Panc1 (cell line): Measurements from ENCODE around the gene MORN4. TPM values are rescaled to one million over a fixed set of nuclear protein-coding genes. Genes with fewer than 3 reads are reported as not detected.

Experiments used
- ATAC-seq: fragments of 200-7000 bp; cut with Tn5 transposase; 2 replicates; pipeline ENCODE4 v1.9.1; 2020; ENCODE audit warnings: mild to moderate bottlenecking, moderate library complexity
- BruUV-seq: library from RNA; stranded (reverse); fragments of 400-500 nt; replicated peaks from 2 replicates; lab custom pipeline; 2021; lab: Mats Ljungman, UMichigan
- CTCF ChIA-PET: fragments of 300-600 bp; sonication (Branson Sonifier 250); formaldehyde crosslinking; loops from one replicate; lab custom pipeline; 2022; ENCODE audit warnings: antibody characterized with exemption; lab: Charles Lee
- POLR2A ChIA-PET: fragments of 300-600 bp; sonication (Branson Sonifier 250); formaldehyde crosslinking; loops from one replicate; lab custom pipeline; 2022; ENCODE audit warnings: antibody characterized with exemption; lab: Charles Lee
- DNase-seq: peaks from one replicate; pipeline ENCODE4 v3.0.0-alpha.2; 2010; ENCODE audit warnings: low read depth, low spot score
- H3K27ac ChIP-seq: 2 replicates; pipeline ENCODE4 v1.5.1; 2011; ENCODE audit warnings: mild to moderate bottlenecking, low read length, inconsistent platforms
- H3K27me3 ChIP-seq: fragments of 200-500 bp; sonication (Bioruptor generic); 2 replicates; pipeline ENCODE4 v1.6.0; 2014; ENCODE audit warnings: low read length, inconsistent platforms; ENCODE audit not compliant: control insufficient read depth, insufficient read depth
- H3K36me3 ChIP-seq: fragments of 200-500 bp; sonication (Bioruptor generic); 2 replicates; pipeline ENCODE4 v1.5.1; 2014; ENCODE audit warnings: inconsistent platforms, mild to moderate bottlenecking, low read length, moderate library complexity; ENCODE audit not compliant: control insufficient read depth, insufficient read depth
- H3K4me1 ChIP-seq: 2 replicates; pipeline ENCODE4 v1.5.1; 2011; ENCODE audit warnings: inconsistent platforms, mild to moderate bottlenecking, low read length, moderate library complexity; ENCODE audit not compliant: control insufficient read depth, insufficient read depth
- H3K4me3 ChIP-seq, 2 experiments: 2 replicates each; pipeline ENCODE4 v1.5.1; 2011 to 2012; ENCODE audit warnings: low read depth in 2 of 2, low read length in 2 of 2, mild to moderate bottlenecking in 2 of 2, inconsistent platforms in 1 of 2, moderate library complexity in 1 of 2
- H3K9me3 ChIP-seq: fragments of 200-500 bp; sonication (Bioruptor generic); 2 replicates; pipeline ENCODE4 v1.5.1; 2014; ENCODE audit warnings: low read depth, mild to moderate bottlenecking, inconsistent platforms, low read length, moderate library complexity; ENCODE audit not compliant: control insufficient read depth, insufficient read depth
- POLR2AphosphoS5 ChIP-seq: IDR thresholded peaks from 2 replicates; pipeline ENCODE4 v1.6.1; 2012; ENCODE audit warnings: mild to moderate bottlenecking, low read depth, low read length, moderate library complexity
- SIN3A ChIP-seq: IDR thresholded peaks from 2 replicates; pipeline ENCODE4 v1.6.1; 2012; ENCODE audit warnings: low read depth, mild to moderate bottlenecking, low read length, moderate library complexity, borderline replicate concordance; ENCODE audit not compliant: insufficient read depth
- TCF7L2 ChIP-seq: IDR thresholded peaks from 2 replicates; pipeline ENCODE4 v1.6.1; 2011; ENCODE audit warnings: mild to moderate bottlenecking, low read depth, low read length, inconsistent platforms
- in situ Hi-C: cut with HindIII; loops from 2 replicates; pipeline ENCODE4 v1.10.0; 2016; ENCODE audit warnings: low sequenced_read_pairs, low pct_unique_long_range_greater_than_20kb
- intact Hi-C: fragments of 100-400 bp; cut with micrococcal nuclease; formaldehyde crosslinking; loops from one replicate; pipeline ENCODE4 v1.10.0; 2022; ENCODE audit not compliant: unreplicated experiment
- total RNA-seq: library from RNA; stranded (reverse); gene quantifications from one replicate; pipeline ENCODE4 v1.2.1, GENCODE V29; 2021; ENCODE audit not compliant: unreplicated experiment
- TF ChIP-seq, protein P1 (sequence below), 2 experiments: IDR thresholded peaks; 2 replicates each; pipeline ENCODE4 v1.6.1; 2011 to 2012; ENCODE audit warnings: low read depth in 2 of 2, control low read depth in 1 of 2, low read length in 1 of 2, mild to moderate bottlenecking in 1 of 2, moderate library complexity in 1 of 2; ENCODE audit not compliant: insufficient read depth in 1 of 2
- TF ChIP-seq, protein P2 (sequence below): fragments of 450-650 bp; IDR thresholded peaks from 2 replicates; pipeline ENCODE4 v1.5.1; 2017; ENCODE audit warnings: mild to moderate bottlenecking

MORN4 gene
- total RNA-seq, 1 experiment from 2014 or later, result 17.9 TPM

DNA sequence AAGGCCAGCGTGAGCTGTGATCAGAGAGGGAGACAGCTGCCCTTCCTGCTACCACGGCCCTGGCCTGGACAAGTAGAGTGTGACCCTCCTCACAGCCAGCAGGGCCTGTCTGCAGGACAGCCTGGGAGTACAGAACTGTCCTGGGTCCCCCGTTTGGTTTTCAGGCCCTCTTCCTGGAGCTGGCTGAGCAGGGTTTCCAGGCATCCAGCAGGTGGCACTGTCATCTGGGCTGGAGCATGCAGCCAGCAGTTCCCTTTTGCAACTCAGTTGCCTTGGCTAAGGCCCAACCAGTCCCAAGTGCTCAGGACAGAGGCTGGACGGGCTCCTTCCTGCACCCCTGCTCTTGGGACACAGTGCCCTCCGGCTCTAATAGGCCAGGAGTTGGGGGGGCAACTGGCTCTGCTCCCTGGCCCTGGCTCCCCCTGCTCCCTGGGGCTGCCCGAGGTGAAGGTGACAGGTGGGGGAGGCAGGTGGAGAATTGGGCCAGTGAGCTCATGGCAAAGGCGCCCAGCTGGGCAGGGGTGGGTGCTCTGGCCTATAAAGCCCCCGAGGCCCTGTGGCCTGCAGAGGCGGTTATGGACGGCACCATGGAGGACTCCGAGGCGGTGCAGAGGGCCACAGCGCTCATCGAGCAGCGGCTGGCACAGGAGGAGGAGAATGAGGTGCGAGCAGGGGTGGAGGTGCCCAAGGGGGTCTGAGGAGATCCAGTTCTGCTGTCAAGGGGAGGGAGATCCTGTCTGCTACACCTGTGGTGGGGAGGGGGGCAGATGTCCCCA, 60.9 kb downstream of the MORN4 start, which contains the start of gene ANKRD2:
Gene ANKRD2, plus strand, starts transcription at position 566 of the 776 bp plus-strand sequence. Its CDS starts 10 bp downstream, at position 576.
- TF ChIP-seq, protein P1, sequence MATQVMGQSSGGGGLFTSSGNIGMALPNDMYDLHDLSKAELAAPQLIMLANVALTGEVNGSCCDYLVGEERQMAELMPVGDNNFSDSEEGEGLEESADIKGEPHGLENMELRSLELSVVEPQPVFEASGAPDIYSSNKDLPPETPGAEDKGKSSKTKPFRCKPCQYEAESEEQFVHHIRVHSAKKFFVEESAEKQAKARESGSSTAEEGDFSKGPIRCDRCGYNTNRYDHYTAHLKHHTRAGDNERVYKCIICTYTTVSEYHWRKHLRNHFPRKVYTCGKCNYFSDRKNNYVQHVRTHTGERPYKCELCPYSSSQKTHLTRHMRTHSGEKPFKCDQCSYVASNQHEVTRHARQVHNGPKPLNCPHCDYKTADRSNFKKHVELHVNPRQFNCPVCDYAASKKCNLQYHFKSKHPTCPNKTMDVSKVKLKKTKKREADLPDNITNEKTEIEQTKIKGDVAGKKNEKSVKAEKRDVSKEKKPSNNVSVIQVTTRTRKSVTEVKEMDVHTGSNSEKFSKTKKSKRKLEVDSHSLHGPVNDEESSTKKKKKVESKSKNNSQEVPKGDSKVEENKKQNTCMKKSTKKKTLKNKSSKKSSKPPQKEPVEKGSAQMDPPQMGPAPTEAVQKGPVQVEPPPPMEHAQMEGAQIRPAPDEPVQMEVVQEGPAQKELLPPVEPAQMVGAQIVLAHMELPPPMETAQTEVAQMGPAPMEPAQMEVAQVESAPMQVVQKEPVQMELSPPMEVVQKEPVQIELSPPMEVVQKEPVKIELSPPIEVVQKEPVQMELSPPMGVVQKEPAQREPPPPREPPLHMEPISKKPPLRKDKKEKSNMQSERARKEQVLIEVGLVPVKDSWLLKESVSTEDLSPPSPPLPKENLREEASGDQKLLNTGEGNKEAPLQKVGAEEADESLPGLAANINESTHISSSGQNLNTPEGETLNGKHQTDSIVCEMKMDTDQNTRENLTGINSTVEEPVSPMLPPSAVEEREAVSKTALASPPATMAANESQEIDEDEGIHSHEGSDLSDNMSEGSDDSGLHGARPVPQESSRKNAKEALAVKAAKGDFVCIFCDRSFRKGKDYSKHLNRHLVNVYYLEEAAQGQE (IDR thresholded peaks at IDR 0.05; ENCODE audit: insufficient read depth in 1 of 2, low read depth in 2 of 2, low read length in 1 of 2), result 0 out of 4 replicates have a peak, but pooled peaks of 1 of the 2 experiments have one; percentile 14
- TF ChIP-seq, protein P2, sequence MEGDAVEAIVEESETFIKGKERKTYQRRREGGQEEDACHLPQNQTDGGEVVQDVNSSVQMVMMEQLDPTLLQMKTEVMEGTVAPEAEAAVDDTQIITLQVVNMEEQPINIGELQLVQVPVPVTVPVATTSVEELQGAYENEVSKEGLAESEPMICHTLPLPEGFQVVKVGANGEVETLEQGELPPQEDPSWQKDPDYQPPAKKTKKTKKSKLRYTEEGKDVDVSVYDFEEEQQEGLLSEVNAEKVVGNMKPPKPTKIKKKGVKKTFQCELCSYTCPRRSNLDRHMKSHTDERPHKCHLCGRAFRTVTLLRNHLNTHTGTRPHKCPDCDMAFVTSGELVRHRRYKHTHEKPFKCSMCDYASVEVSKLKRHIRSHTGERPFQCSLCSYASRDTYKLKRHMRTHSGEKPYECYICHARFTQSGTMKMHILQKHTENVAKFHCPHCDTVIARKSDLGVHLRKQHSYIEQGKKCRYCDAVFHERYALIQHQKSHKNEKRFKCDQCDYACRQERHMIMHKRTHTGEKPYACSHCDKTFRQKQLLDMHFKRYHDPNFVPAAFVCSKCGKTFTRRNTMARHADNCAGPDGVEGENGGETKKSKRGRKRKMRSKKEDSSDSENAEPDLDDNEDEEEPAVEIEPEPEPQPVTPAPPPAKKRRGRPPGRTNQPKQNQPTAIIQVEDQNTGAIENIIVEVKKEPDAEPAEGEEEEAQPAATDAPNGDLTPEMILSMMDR, result peak; percentile 98
- TF ChIP-seq TCF7L2 (no peak), POLR2AphosphoS5 (no peak), SIN3A (no peak)
- H3K9me3 ChIP-seq, result no peaks in the 10 kb centered on the region
- ChIA-PET CTCF (interaction anchor here (0.6 to 2.4 kb wide), 9 partner anchors 8 to 62 kb away, joined by 3 to 23 read pairs (median 4); partner anchors contain the start of gene HOGA1), POLR2A (no interaction called here)
- H3K27ac ChIP-seq, result peak within 1 kb of the TSS; percentile 87
- peaks cover 55% of the 10 kb centered on the region for H3K4me1 ChIP-seq
- DNase-seq, result peak; percentile 53
- H3K36me3 ChIP-seq, result no peaks in the 10 kb centered on the region
- in situ Hi-C loops (no loop called here), intact Hi-C loops (loop anchor here (2.0 kb wide), 1 partner anchor 40 kb away; no protein-coding TSS in a partner anchor)
- peak; percentile 73 for ATAC-seq
- H3K4me3 ChIP-seq, result no peak within 1 kb of the TSS
- no peaks in the 10 kb centered on the region for H3K27me3 ChIP-seq
- BruUV-seq, result no TSS peak

DNA sequence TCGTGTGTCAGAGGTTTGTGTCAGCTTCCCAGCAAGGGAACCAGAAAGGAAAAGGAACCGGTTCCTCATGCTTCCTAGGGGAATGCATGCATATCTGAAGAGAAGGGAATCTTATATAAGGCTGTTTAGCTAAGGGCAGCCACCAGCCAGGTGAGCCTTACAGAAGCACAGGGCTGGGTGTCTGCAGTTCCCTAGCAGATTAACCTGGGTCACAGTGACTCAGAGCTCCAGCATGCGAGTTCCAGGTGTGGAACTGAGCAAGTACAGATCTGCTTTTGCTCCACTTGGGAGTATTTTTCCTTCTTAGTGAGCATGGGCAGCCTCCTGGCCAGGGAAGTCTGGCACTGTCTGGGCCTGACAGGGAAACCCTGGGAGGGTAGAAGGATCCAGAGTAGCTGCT, 61.7 kb downstream of the MORN4 start:
- Histone ChIP-seq H3K36me3 (no peaks in the 10 kb centered on the region), H3K4me3 (no peak overlapping the region), H3K9me3 (no peaks in the 10 kb centered on the region), H3K27me3 (no peaks in the 10 kb centered on the region), H3K4me1 (peaks cover 55% of the 10 kb centered on the region), H3K27ac (peak overlapping the region; percentile 83)
- TF ChIP-seq TCF7L2 (no peak), POLR2AphosphoS5 (no peak), SIN3A (no peak)
- TF ChIP-seq, protein P1 (IDR thresholded peaks at IDR 0.05; ENCODE audit: insufficient read depth in 1 of 2, low read depth in 2 of 2, low read length in 1 of 2), result no peak
- TF ChIP-seq, protein P2, result no peak
- ChIA-PET POLR2A (no interaction called here), CTCF (interaction anchor here (0.5 to 2.4 kb wide), 7 partner anchors 9 to 41 kb away, joined by 3 to 23 read pairs (median 5); partner anchors contain the start of gene HOGA1)
- intact Hi-C loops (loop anchor here (2.0 kb wide), 1 partner anchor 41 kb away; no protein-coding TSS in a partner anchor), in situ Hi-C loops (no loop called here)
- BruUV-seq, result no TSS peak
- peak; percentile 6 for ATAC-seq
- no peak for DNase-seq
